GM18511 (cell line): ENCODE results near the gene CHRM1.

Experiments
- ATAC-seq: cut with Tn5 transposase; IDR thresholded peaks from one replicate; pipeline ENCODE4 v1.9.1; 2021; ENCODE audit warnings: mild to moderate bottlenecking, moderate library complexity; ENCODE audit not compliant: unreplicated experiment

The CHRM1 gene

GRCh38 chr11:62926680-62927455, 5.7 kb upstream of the CHRM1 start:
- ATAC-seq, result no peak

- no peak for ATAC-seq
These were observed 4.8 kb upstream of the CHRM1 start for GRCh38 chr11:62925745-62926679.

GRCh38 chr11:62925308-62925707, 4.1 kb upstream of the CHRM1 start:
- ATAC-seq, result no peak

- ATAC-seq, result no peak
These were observed 2.6 kb upstream of the CHRM1 start for GRCh38 chr11:62923601-62924411.

- no peak for ATAC-seq
These were observed 1.7 kb upstream of the CHRM1 start for GRCh38 chr11:62922653-62923431.

GRCh38 chr11:62922189-62922589, 1.0 kb upstream of the CHRM1 start:
- ATAC-seq, result no peak

GRCh38 chr11:62921573-62922188, 518 bp upstream of the CHRM1 start:
- no peak for ATAC-seq

- ATAC-seq, result no peak
These were observed 1.1 kb downstream of the CHRM1 start for GRCh38 chr11:62919898-62920640.

- no peak for ATAC-seq
These were observed 1.7 kb downstream of the CHRM1 start for GRCh38 chr11:62919476-62919875.

- no peak for ATAC-seq
These were observed 2.6 kb downstream of the CHRM1 start for GRCh38 chr11:62918531-62918930.

- no peak for ATAC-seq
These were observed 3.2 kb downstream of the CHRM1 start for GRCh38 chr11:62917906-62918502.

- ATAC-seq, result no peak
These were observed 6.7 kb downstream of the CHRM1 start for GRCh38 chr11:62914416-62914815.

GRCh38 chr11:62912268-62912667, 8.9 kb downstream of the CHRM1 start:
- no peak for ATAC-seq

- no peak for ATAC-seq
These were observed 9.7 kb downstream of the CHRM1 start for GRCh38 chr11:62911137-62912130.

GRCh38 chr11:62910141-62910882, 10.9 kb downstream of the CHRM1 start:
- no peak for ATAC-seq

GRCh38 chr11:62909107-62909894, 11.9 kb downstream of the CHRM1 start:
- ATAC-seq, result no peak
